Left lung (tissue), 10 donors: ENCODE measurements around the gene SZRD1. TPM values are rescaled to one million over a fixed set of nuclear protein-coding genes. Genes with fewer than 3 reads are reported as not detected.
A peak's percentile ranks its signal among the peaks of the same experiment; 100 is the strongest.

Experiments used
- ATAC-seq: fragments of 200-7000 bp; cut with Tn5 transposase; one replicate; pipeline ENCODE4 v1.9.1; 2020; ENCODE audit warnings: moderate library complexity
- DNase-seq, 4 donors: peaks; one replicate each; pipeline ENCODE4 v3.0.0-alpha.2; 2013 to 2020
- H3K27ac ChIP-seq, 2 donors: fragments of 200-600 bp; sonication (generic) in 1 of 2; one replicate each; pipeline versions ENCODE4 v1.5.0 to v1.8.0; 2020 to 2021
- H3K27me3 ChIP-seq, 2 donors: fragments of 200-600 bp; sonication (generic) in 1 of 2; one replicate each; pipeline versions ENCODE4 v1.5.0 to v1.8.0; 2020 to 2021
- H3K36me3 ChIP-seq, 2 donors: fragments of 200-600 bp; sonication (generic) in 1 of 2; one replicate each; pipeline versions ENCODE4 v1.5.0 to v1.8.0; 2020 to 2021
- H3K4me1 ChIP-seq, 2 donors: fragments of 200-600 bp; one replicate each; pipeline ENCODE4 v1.8.0; 2021
- H3K4me3 ChIP-seq, 2 donors: fragments of 200-600 bp; sonication (generic) in 1 of 2; one replicate each; pipeline versions ENCODE4 v1.5.0 to v1.8.0; 2020 to 2021; ENCODE audit warnings: mild to moderate bottlenecking in 1 of 2
- H3K9me3 ChIP-seq, 2 donors: fragments of 200-600 bp; sonication (generic) in 1 of 2; one replicate each; pipeline versions ENCODE4 v1.5.0 to v1.8.0; 2020 to 2021
- CTCF ChIP-seq, 2 donors: fragments of 200-600 bp; sonication (generic) in 1 of 2; IDR thresholded peaks; one replicate each; pipeline versions ENCODE4 v1.5.0 to v1.8.0; 2021; ENCODE audit warnings: antibody characterized with exemption in 2 of 2
- intact Hi-C, 2 donors: fragments of 100-400 bp; cut with DNase I; formaldehyde crosslinking; loops; one replicate each; pipeline versions ENCODE4 v1.11.2 to v1.14.2; 2022
- polyA plus RNA-seq, 6 donors: library from polyadenylated mRNA; unstranded; fragments of 120-200 nt; gene quantifications; one replicate each; pipeline ENCODE4 v1.2.1, GENCODE V29; 2013; ENCODE audit not compliant: insufficient read length in 6 of 6
- total RNA-seq, 2 donors: library from RNA; stranded (reverse); fragmentation: NEBNext Ultra II Directional; extraction: Animal tissue kit (Norgen Biotek cat#: 25700); gene quantifications; one replicate each; pipeline ENCODE4 v1.2.1, GENCODE V29; 2021
- donor health status: DM: no; HTN: yes; CAD: no.
- donor health status: DM: no; HTN: no; CAD: no.

Gene SZRD1
- total and polyA plus RNA-seq, 8 donors, result 69.9 to 134 (median 94.9) TPM

DNA sequence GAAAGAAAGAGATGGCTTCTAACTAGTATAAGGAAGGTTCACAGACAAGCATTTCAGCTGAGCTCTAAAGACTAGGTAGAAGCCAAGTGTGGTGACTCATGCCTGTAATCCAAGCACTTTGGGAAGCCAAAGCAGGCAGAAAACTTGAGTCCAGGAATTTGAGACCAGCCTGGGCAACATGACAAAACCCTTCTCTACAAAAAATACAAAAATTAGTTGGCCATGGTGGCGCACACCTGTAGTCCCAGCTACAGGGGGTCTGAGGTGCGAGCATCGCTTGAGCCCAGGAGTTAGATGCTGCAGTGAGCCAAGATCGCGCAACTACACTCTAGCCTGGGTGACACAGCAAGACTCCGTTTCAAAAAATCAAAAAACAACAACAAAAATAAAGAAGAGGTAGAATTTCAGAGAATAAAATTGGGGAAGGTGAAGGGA lies 42.6 kb upstream of the SZRD1 start:
- ATAC-seq (peak; percentile 92), DNase-seq (no peak)
- Histone ChIP-seq H3K27me3 (no peaks in the 10 kb centered on the region), H3K36me3 (no peaks in the 10 kb centered on the region), H3K27ac (no peak overlapping the region), H3K9me3 (no peaks in the 10 kb centered on the region), H3K4me3 (no peak overlapping the region), H3K4me1 (peaks cover 0 to 28% of the 10 kb centered on the region in 2 donors)
- intact Hi-C loops, result no loop called here
- TF ChIP-seq CTCF (IDR thresholded peaks at IDR 0.05), result no peak

DNA sequence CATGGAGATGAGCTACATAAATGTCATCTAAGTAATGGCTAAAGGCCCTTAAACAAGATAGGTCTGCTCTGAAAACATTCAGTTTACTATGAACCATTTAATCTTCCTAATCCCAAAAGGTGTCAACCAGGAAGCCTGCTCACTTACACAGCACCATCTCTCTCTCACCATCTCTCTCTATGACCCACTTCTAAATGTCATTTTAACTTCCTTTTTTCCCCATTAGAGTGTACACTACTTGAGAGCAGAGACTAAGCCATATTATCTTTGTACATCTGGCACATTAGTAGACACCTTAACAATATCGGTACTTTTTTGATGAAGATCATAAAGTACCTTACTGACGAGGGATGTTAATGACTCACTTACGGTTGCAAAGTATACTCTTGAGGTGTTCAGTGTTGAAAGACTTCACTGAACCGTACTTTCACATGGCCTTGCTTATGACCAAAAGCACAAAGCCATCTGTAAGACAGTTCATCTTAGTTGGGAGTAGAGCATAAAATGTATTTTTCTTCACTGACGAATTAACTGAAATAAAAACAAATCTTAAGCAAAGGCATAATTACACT lies 40.1 kb upstream of the SZRD1 start:
- H3K36me3 ChIP-seq, result no peaks in the 10 kb centered on the region
- H3K4me3 ChIP-seq, result no peak overlapping the region
- no peak overlapping the region for H3K27ac ChIP-seq
- H3K4me1 ChIP-seq, result peaks cover 0 to 26% of the 10 kb centered on the region in 2 donors
- DNase-seq (no peak), ATAC-seq (peak; percentile 62)
- TF ChIP-seq CTCF (IDR thresholded peaks at IDR 0.05), result no peak
- intact Hi-C loops, result no loop called here
- H3K27me3 ChIP-seq, result no peaks in the 10 kb centered on the region
- no peaks in the 10 kb centered on the region for H3K9me3 ChIP-seq

GRCh38 chr1:16334655-16335340 lies 32.2 kb upstream of the SZRD1 start:
- H3K27me3 ChIP-seq, result no peaks in the 10 kb centered on the region
- H3K36me3 ChIP-seq, result no peaks in the 10 kb centered on the region
- DNase-seq (no peak), ATAC-seq (peak; percentile 22)
- H3K4me3 ChIP-seq, result no peak overlapping the region
- H3K27ac ChIP-seq, result no peak overlapping the region
- no peaks in the 10 kb centered on the region for H3K9me3 ChIP-seq
- H3K4me1 ChIP-seq, result peaks cover 0 to 16% of the 10 kb centered on the region in 2 donors
- intact Hi-C loops, result no loop called here
- no peak for TF ChIP-seq CTCF (IDR thresholded peaks at IDR 0.05)

GRCh38 chr1:16338961-16339360 lies 28.1 kb upstream of the SZRD1 start:
- no peak overlapping the region for H3K27ac ChIP-seq
- no peak for TF ChIP-seq CTCF (IDR thresholded peaks at IDR 0.05)
- peaks cover 0 to 3% of the 10 kb centered on the region in 2 donors for H3K36me3 ChIP-seq
- intact Hi-C loops, result no loop called here
- peaks cover 0 to 21% of the 10 kb centered on the region in 2 donors for H3K4me1 ChIP-seq
- no peaks in the 10 kb centered on the region for H3K27me3 ChIP-seq
- ATAC-seq (no peak), DNase-seq (no peak)
- no peaks in the 10 kb centered on the region for H3K9me3 ChIP-seq
- H3K4me3 ChIP-seq, result no peak overlapping the region

DNA sequence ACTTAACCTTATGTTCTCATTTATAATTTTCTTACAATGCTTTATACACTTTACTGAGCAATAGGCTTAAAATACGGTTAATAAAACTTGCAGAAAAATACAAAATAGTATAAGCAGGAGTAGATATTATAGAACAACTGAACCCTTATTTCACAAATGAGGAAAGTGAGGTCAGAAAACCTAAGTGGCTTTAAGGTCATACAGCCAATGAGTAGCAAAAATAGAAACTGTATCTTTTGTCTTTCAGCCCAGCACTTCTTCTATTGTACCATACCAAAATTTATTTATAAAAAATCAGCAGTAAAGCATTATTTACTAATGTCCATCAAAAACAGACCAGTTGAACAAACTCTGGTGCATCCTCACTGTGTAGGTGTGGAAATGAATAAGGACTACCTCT lies 26.4 kb upstream of the SZRD1 start:
- no peaks in the 10 kb centered on the region for H3K27me3 ChIP-seq
- H3K4me3 ChIP-seq, result no peak overlapping the region
- no peak overlapping the region for H3K27ac ChIP-seq
- DNase-seq (no peak), ATAC-seq (no peak)
- H3K4me1 ChIP-seq, result peaks cover 0 to 6% of the 10 kb centered on the region in 2 donors
- H3K36me3 ChIP-seq, result peaks cover 0 to 3% of the 10 kb centered on the region in 2 donors
- H3K9me3 ChIP-seq, result no peaks in the 10 kb centered on the region
- TF ChIP-seq CTCF (IDR thresholded peaks at IDR 0.05), result no peak
- intact Hi-C loops, result no loop called here
